ENCODE measurements around the gene PDK4.

- TF ChIP-seq EZH2 (IDR thresholded peaks at IDR 0.05), result no peak
- no peak for TF ChIP-seq FOXP2 (optimal IDR thresholded peaks at IDR 0.05; ENCODE audit: control extremely low read depth, extremely low read length, insufficient read depth)
- no peak for TF ChIP-seq POLR2AphosphoS5 (IDR thresholded peaks at IDR 0.05; ENCODE audit: borderline replicate concordance, low read depth, low read length)
Measured at GRCh38 chr7:95540366-95540765, 56.0 kb downstream of the PDK4 start.
